Activated T-helper 1 cell treated with anti-CD3 and anti-CD28 coated beads, Interleukin-12 subunit alpha, Interleukin-12 subunit beta, Interleukin-2, Interleukin-4 antibody, amounts not matched to agents 30 ng/mL and 10 ng/mL and 1 ng/mL, durations not matched to agents 14 hours and 24 hours and 36 hours (primary cell): ENCODE data around the gene MCC. TPM values are rescaled to one million over a fixed set of nuclear protein-coding genes. Genes with fewer than 3 reads are reported as not detected.

ENCODE experiments used
- DNase-seq: peaks from one replicate; pipeline ENCODE4 v3.0.0; 2021; ENCODE audit warnings: low spot score
- H3K27ac Mint-ChIP-seq: one replicate; pipeline ENCODE4 v1.8.0; 2021; ENCODE audit warnings: mild to moderate bottlenecking, mixed read lengths
- H3K27me3 Mint-ChIP-seq: one replicate; pipeline ENCODE4 v1.8.0; 2022; ENCODE audit warnings: mild to moderate bottlenecking, moderate library complexity, mixed read lengths; ENCODE audit not compliant: insufficient read depth
- H3K36me3 Mint-ChIP-seq: one replicate; pipeline ENCODE4 v1.8.0; 2021; ENCODE audit warnings: low read depth, mixed read lengths
- H3K4me1 Mint-ChIP-seq: one replicate; pipeline ENCODE4 v1.8.0; 2021; ENCODE audit warnings: low read depth, mixed read lengths
- H3K4me3 Mint-ChIP-seq: one replicate; pipeline ENCODE4 v1.8.0; 2021; ENCODE audit warnings: mild to moderate bottlenecking, moderate library complexity, mixed read lengths
- H3K9me3 Mint-ChIP-seq: one replicate; pipeline ENCODE4 v1.8.0; 2021; ENCODE audit warnings: mixed read lengths
- intact Hi-C: fragments of 100-400 bp; cut with micrococcal nuclease; formaldehyde crosslinking; loops from one replicate; pipeline ENCODE4 v1.15.1; 2024
- total RNA-seq: library from RNA; stranded (reverse); gene quantifications from 2 replicates; pipeline ENCODE4 v1.2.3, GENCODE V29; 2022

Gene MCC
- total RNA-seq, 1 donor from 2014 or later: 1.3 TPM

- H3K27ac Mint-ChIP-seq: no peak overlapping the region
- H3K4me3 Mint-ChIP-seq: no peak overlapping the region
- intact Hi-C loops: no loop called here
- H3K9me3 Mint-ChIP-seq: peaks cover 4% of the 10 kb centered on the region
- DNase-seq: no peak
- no peaks in the 10 kb centered on the region for H3K36me3 Mint-ChIP-seq
- H3K27me3 Mint-ChIP-seq: peaks cover 1% of the 10 kb centered on the region
- H3K4me1 Mint-ChIP-seq: no peaks in the 10 kb centered on the region
Measured at GRCh38 chr5:113192541-113192940, 295.7 kb downstream of the MCC start.

- no peak for DNase-seq
- H3K4me1 Mint-ChIP-seq: no peaks in the 10 kb centered on the region
- H3K27me3 Mint-ChIP-seq: no peaks in the 10 kb centered on the region
- no peak overlapping the region for H3K27ac Mint-ChIP-seq
- H3K9me3 Mint-ChIP-seq: peaks cover 4% of the 10 kb centered on the region
- intact Hi-C loops: no loop called here
- H3K4me3 Mint-ChIP-seq: no peak overlapping the region
- H3K36me3 Mint-ChIP-seq: no peaks in the 10 kb centered on the region
Measured at GRCh38 chr5:113190347-113190746, 297.9 kb downstream of the MCC start.

GRCh38 chr5:113189291-113189690 lies 299.0 kb downstream of the MCC start:
- no peaks in the 10 kb centered on the region for H3K27me3 Mint-ChIP-seq
- no peaks in the 10 kb centered on the region for H3K36me3 Mint-ChIP-seq
- DNase-seq: no peak
- intact Hi-C loops: no loop called here
- H3K27ac Mint-ChIP-seq: no peak overlapping the region
- H3K9me3 Mint-ChIP-seq: peaks cover 4% of the 10 kb centered on the region
- H3K4me1 Mint-ChIP-seq: no peaks in the 10 kb centered on the region
- no peak overlapping the region for H3K4me3 Mint-ChIP-seq

- H3K36me3 Mint-ChIP-seq: no peaks in the 10 kb centered on the region
- intact Hi-C loops: no loop called here
- no peak for DNase-seq
- H3K4me1 Mint-ChIP-seq: no peaks in the 10 kb centered on the region
- no peak overlapping the region for H3K4me3 Mint-ChIP-seq
- H3K9me3 Mint-ChIP-seq: peaks cover 4% of the 10 kb centered on the region
- no peak overlapping the region for H3K27ac Mint-ChIP-seq
- no peaks in the 10 kb centered on the region for H3K27me3 Mint-ChIP-seq
Measured at GRCh38 chr5:113188436-113188835, 299.8 kb downstream of the MCC start.

- Mint-ChIP-seq H3K4me3 (no peak overlapping the region), H3K27ac (no peak overlapping the region), H3K36me3 (no peaks in the 10 kb centered on the region), H3K4me1 (no peaks in the 10 kb centered on the region), H3K9me3 (peaks cover under 1% of the 10 kb centered on the region), H3K27me3 (no peaks in the 10 kb centered on the region)
- intact Hi-C loops: no loop called here
- DNase-seq: no peak
Measured at GRCh38 chr5:113187906-113188305, 300.3 kb downstream of the MCC start.

- DNase-seq: no peak
- Mint-ChIP-seq H3K27ac (no peak overlapping the region), H3K9me3 (no peaks in the 10 kb centered on the region), H3K4me1 (no peaks in the 10 kb centered on the region), H3K4me3 (no peak overlapping the region), H3K36me3 (no peaks in the 10 kb centered on the region), H3K27me3 (no peaks in the 10 kb centered on the region)
- intact Hi-C loops: no loop called here
Measured at GRCh38 chr5:113186061-113186460, 302.2 kb downstream of the MCC start.

GRCh38 chr5:113183694-113184093 lies 304.6 kb downstream of the MCC start:
- intact Hi-C loops: no loop called here
- H3K27me3 Mint-ChIP-seq: no peaks in the 10 kb centered on the region
- no peaks in the 10 kb centered on the region for H3K36me3 Mint-ChIP-seq
- H3K4me3 Mint-ChIP-seq: no peak overlapping the region
- no peaks in the 10 kb centered on the region for H3K9me3 Mint-ChIP-seq
- no peak overlapping the region for H3K27ac Mint-ChIP-seq
- no peaks in the 10 kb centered on the region for H3K4me1 Mint-ChIP-seq
- no peak for DNase-seq

GRCh38 chr5:113182658-113183344 lies 305.5 kb downstream of the MCC start:
- Mint-ChIP-seq H3K36me3 (no peaks in the 10 kb centered on the region), H3K4me1 (no peaks in the 10 kb centered on the region), H3K27me3 (peaks cover 1% of the 10 kb centered on the region), H3K27ac (no peak overlapping the region), H3K4me3 (no peak overlapping the region), H3K9me3 (no peaks in the 10 kb centered on the region)
- intact Hi-C loops: no loop called here
- DNase-seq: no peak

- Mint-ChIP-seq H3K27me3 (peaks cover 2% of the 10 kb centered on the region), H3K9me3 (no peaks in the 10 kb centered on the region)
- DNase-seq: no peak
Measured at GRCh38 chr5:113181853-113182490, 306.3 kb downstream of the MCC start.

GRCh38 chr5:113181409-113181808 lies 306.8 kb downstream of the MCC start:
- intact Hi-C loops: no loop called here

More at GRCh38 chr5:113181853-113182490, 306.3 kb downstream of the MCC start:
- H3K36me3 Mint-ChIP-seq: no peaks in the 10 kb centered on the region
- no peak overlapping the region for H3K4me3 Mint-ChIP-seq
- intact Hi-C loops: no loop called here
- H3K27ac Mint-ChIP-seq: no peak overlapping the region
- no peaks in the 10 kb centered on the region for H3K4me1 Mint-ChIP-seq

GRCh38 chr5:113179156-113179555 lies 309.1 kb downstream of the MCC start:
- no peak for DNase-seq
- H3K9me3 Mint-ChIP-seq: no peaks in the 10 kb centered on the region
- no peak overlapping the region for H3K27ac Mint-ChIP-seq
- H3K27me3 Mint-ChIP-seq: peaks cover 9% of the 10 kb centered on the region
- no peak overlapping the region for H3K4me3 Mint-ChIP-seq
- no peaks in the 10 kb centered on the region for H3K4me1 Mint-ChIP-seq
- H3K36me3 Mint-ChIP-seq: no peaks in the 10 kb centered on the region
- intact Hi-C loops: no loop called here

More at GRCh38 chr5:113181409-113181808, 306.8 kb downstream of the MCC start:
- no peak overlapping the region for H3K4me3 Mint-ChIP-seq
- H3K27ac Mint-ChIP-seq: no peak overlapping the region
- H3K36me3 Mint-ChIP-seq: no peaks in the 10 kb centered on the region
- H3K9me3 Mint-ChIP-seq: no peaks in the 10 kb centered on the region
- H3K27me3 Mint-ChIP-seq: peaks cover 6% of the 10 kb centered on the region
- no peak for DNase-seq
- H3K4me1 Mint-ChIP-seq: no peaks in the 10 kb centered on the region

GRCh38 chr5:113178073-113178779 lies 310.0 kb downstream of the MCC start:
- Mint-ChIP-seq H3K4me1 (no peaks in the 10 kb centered on the region), H3K4me3 (no peak overlapping the region), H3K9me3 (no peaks in the 10 kb centered on the region), H3K36me3 (no peaks in the 10 kb centered on the region), H3K27ac (no peak overlapping the region), H3K27me3 (peaks cover 13% of the 10 kb centered on the region)
- intact Hi-C loops: no loop called here
- no peak for DNase-seq

GRCh38 chr5:113177225-113177624 lies 311.0 kb downstream of the MCC start:
- Mint-ChIP-seq H3K36me3 (no peaks in the 10 kb centered on the region), H3K4me3 (no peak overlapping the region), H3K4me1 (no peaks in the 10 kb centered on the region), H3K27ac (no peak overlapping the region), H3K9me3 (no peaks in the 10 kb centered on the region), H3K27me3 (peaks cover 13% of the 10 kb centered on the region)
- no peak for DNase-seq
- intact Hi-C loops: no loop called here
